MCF 10A (cell line): ENCODE data around the gene HIBCH. TPM values are rescaled to one million over a fixed set of nuclear protein-coding genes. Genes with fewer than 3 reads are reported as not detected.

Experiments used
- BruUV-seq: library from RNA; stranded (reverse); fragments of 400-500 nt; replicated peaks from 2 replicates; lab custom pipeline; 2021; lab: Mats Ljungman, UMichigan
- CTCF ChIA-PET: fragments of 300-600 bp; sonication (Branson Sonifier 250); formaldehyde crosslinking; extraction: SDS; loops from one replicate; lab custom pipeline; 2021; ENCODE audit warnings: antibody characterized with exemption, inconsistent platforms; lab: Yijun Ruan, JAX
- POLR2A ChIA-PET: fragments of 300-600, 350-650 bp; sonication (Branson Sonifier 250); formaldehyde crosslinking; extraction: SDS; loops from one replicate; lab custom pipeline; 2020; ENCODE audit warnings: antibody characterized with exemption, inconsistent platforms; lab: Yijun Ruan, JAX
- DNase-seq: peaks from one replicate; pipeline ENCODE4 v3.0.0-alpha.2; 2018; ENCODE audit not compliant: unreplicated experiment
- H3K27ac Mint-ChIP-seq: one replicate; pipeline ENCODE4 v1.8.0; 2022; ENCODE audit warnings: mild to moderate bottlenecking, low read depth, mixed read lengths; ENCODE audit not compliant: unreplicated experiment
- H3K27me3 Mint-ChIP-seq: one replicate; pipeline ENCODE4 v1.8.0; 2022; ENCODE audit warnings: mixed read lengths; ENCODE audit not compliant: insufficient read depth, unreplicated experiment
- H3K36me3 Mint-ChIP-seq: one replicate; pipeline ENCODE4 v1.8.0; 2022; ENCODE audit warnings: mild to moderate bottlenecking, moderate library complexity, mixed read lengths; ENCODE audit not compliant: insufficient read depth, unreplicated experiment
- H3K4me1 Mint-ChIP-seq: one replicate; pipeline ENCODE4 v1.8.0; 2022; ENCODE audit warnings: mixed read lengths; ENCODE audit not compliant: insufficient read depth, unreplicated experiment
- H3K4me3 Mint-ChIP-seq: one replicate; pipeline ENCODE4 v1.8.0; 2022; ENCODE audit warnings: mild to moderate bottlenecking, moderate library complexity, mixed read lengths; ENCODE audit not compliant: unreplicated experiment
- H3K9me3 Mint-ChIP-seq: one replicate; pipeline ENCODE4 v1.8.0; 2022; ENCODE audit warnings: mixed read lengths; ENCODE audit not compliant: unreplicated experiment
- intact Hi-C: fragments of 100-400 bp; cut with micrococcal nuclease; formaldehyde crosslinking; loops from 2 replicates; pipeline ENCODE4 v1.14.1; 2022
- total RNA-seq: library from RNA; stranded (reverse); gene quantifications from 2 replicates; pipeline ENCODE4 v1.2.3, GENCODE V29; 2022
- TF ChIP-seq, protein P1 (sequence below): fragments of 200-600 bp; IDR thresholded peaks from one replicate; pipeline ENCODE4 v1.8.0; 2022; ENCODE audit warnings: antibody characterized with exemption, mild to moderate bottlenecking; ENCODE audit not compliant: unreplicated experiment

HIBCH gene
- total RNA-seq, 1 experiment from 2014 or later, result 14.7 TPM

DNA sequence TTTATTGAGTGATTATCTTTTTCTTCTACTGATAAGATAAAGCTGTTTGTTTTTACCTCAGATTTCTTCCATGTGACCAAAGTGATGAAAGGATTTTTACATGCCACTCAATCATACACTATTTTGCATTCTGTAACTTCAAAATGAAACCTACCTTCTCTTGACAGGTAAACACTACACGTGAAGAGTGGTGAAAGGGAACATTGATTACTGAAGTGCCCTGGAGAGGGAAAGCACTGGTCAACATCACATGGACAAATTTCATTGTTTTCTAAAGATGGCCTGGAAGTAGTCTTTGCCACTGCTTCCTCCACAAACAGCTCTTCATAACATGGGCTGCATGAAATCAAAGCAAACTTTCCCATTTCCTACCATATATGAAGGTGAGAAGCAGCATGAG is 120.1 kb downstream of the HIBCH start:
- H3K27me3 Mint-ChIP-seq, result no peaks in the 10 kb centered on the region
- intact Hi-C loops, result no loop called here
- H3K36me3 Mint-ChIP-seq, result peaks cover 7% of the 10 kb centered on the region
- ChIA-PET POLR2A (no interaction called here), CTCF (interaction anchor here (0.8 kb wide), 1 partner anchor 9 kb away, joined by 3 read pairs; no protein-coding TSS in a partner anchor)
- no peak for DNase-seq
- TF ChIP-seq, protein P1, sequence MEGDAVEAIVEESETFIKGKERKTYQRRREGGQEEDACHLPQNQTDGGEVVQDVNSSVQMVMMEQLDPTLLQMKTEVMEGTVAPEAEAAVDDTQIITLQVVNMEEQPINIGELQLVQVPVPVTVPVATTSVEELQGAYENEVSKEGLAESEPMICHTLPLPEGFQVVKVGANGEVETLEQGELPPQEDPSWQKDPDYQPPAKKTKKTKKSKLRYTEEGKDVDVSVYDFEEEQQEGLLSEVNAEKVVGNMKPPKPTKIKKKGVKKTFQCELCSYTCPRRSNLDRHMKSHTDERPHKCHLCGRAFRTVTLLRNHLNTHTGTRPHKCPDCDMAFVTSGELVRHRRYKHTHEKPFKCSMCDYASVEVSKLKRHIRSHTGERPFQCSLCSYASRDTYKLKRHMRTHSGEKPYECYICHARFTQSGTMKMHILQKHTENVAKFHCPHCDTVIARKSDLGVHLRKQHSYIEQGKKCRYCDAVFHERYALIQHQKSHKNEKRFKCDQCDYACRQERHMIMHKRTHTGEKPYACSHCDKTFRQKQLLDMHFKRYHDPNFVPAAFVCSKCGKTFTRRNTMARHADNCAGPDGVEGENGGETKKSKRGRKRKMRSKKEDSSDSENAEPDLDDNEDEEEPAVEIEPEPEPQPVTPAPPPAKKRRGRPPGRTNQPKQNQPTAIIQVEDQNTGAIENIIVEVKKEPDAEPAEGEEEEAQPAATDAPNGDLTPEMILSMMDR, result no peak
- no peak overlapping the region for H3K27ac Mint-ChIP-seq
- no peaks in the 10 kb centered on the region for H3K9me3 Mint-ChIP-seq
- no peak overlapping the region for H3K4me3 Mint-ChIP-seq
- BruUV-seq, result no TSS peak
- H3K4me1 Mint-ChIP-seq, result no peaks in the 10 kb centered on the region

DNA sequence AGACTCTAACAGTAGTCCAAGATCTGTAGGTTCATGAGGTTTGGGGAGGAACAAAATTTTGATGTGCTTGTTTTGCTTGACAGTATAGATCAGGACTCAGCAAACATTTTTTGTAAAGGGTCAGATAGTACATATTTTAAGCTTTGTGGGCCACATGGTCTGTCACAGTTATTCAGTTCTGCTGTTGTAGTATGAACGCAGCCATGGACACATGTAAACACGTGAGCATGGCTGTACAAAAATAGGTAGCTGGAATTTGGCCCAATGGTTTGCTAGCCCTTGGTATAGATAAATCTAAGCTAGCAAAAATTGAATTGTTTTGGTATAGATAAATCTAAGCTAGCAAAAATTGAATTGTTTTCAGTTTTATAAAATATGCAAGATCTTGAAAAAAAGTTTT is 120.5 kb downstream of the HIBCH start:
- DNase-seq, result no peak
- H3K27me3 Mint-ChIP-seq, result no peaks in the 10 kb centered on the region
- intact Hi-C loops, result no loop called here
- POLR2A ChIA-PET, result no interaction called here
- TF ChIP-seq, protein P1, result no peak
- H3K4me1 Mint-ChIP-seq, result no peaks in the 10 kb centered on the region
- no peaks in the 10 kb centered on the region for H3K9me3 Mint-ChIP-seq
- BruUV-seq, result no TSS peak
- H3K27ac Mint-ChIP-seq, result no peak overlapping the region
- CTCF ChIA-PET, result interaction anchor here (0.8 kb wide), 1 partner anchor 8 kb away, joined by 3 read pairs; no protein-coding TSS in a partner anchor
- no peak overlapping the region for H3K4me3 Mint-ChIP-seq
- H3K36me3 Mint-ChIP-seq, result peaks cover 7% of the 10 kb centered on the region

DNA sequence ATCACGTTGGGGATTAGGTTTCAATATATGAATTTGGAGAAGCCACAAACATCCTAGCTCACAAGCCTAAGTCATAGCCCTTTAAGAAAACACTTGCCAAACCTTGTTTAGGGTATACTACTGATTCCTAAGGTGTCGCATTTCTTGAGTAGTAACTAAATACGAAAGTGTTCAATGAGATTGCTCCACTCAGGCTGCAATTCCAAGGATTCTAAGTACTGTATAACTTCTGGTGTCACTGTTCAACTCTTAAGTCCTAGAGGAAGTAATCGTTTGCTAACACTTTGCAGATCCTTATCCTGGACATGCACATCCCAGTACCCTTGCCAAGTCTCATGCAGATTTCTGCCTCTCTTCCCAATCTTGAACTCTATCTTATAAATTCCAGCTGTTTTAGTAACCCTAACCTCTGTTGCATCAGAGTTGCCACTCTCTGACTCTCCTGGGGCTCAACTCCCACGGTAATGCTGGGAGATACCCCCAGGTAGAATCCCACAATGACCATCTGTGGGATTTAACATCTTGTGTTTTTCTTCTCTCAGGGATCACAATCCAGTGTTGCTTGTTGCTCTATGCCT is 122.4 kb downstream of the HIBCH start:
- POLR2A ChIA-PET, result no interaction called here
- Mint-ChIP-seq H3K27me3 (no peaks in the 10 kb centered on the region), H3K9me3 (no peaks in the 10 kb centered on the region), H3K36me3 (peaks cover 7% of the 10 kb centered on the region), H3K4me3 (no peak overlapping the region), H3K4me1 (no peaks in the 10 kb centered on the region), H3K27ac (no peak overlapping the region)
- CTCF ChIA-PET, result no interaction called here
- BruUV-seq, result no TSS peak
- no peak for DNase-seq
- TF ChIP-seq, protein P1, result no peak
- intact Hi-C loops, result no loop called here

DNA sequence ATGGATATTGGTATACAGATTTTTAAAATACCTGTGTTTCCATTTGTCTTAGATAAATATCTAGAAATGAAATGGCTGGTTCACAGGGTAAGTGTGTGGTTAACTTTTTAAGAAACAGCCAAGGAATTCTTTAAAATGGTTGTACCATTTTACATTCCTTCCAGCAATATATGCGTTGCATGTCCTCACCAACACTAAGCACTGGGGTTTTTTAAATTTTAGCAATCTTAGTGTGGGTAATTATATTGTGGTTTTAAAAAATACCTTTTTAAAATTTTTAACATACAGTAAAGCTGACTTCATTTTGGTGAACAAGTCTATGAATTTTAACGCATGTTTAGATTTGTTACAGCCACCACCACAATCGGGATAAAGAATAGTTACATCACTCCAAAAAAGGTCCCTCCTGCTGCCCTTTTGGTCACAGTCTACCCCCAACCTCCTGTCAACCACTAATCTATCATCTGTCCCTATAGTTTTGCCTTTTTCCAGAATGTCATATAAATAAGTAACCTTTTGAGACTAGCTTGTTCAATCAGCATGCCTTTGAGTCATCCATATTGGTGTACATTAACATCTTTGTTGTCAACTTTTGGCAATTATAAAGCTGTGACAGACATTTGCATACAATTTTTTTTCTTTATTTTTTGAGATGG is 129.0 kb downstream of the HIBCH start:
- Mint-ChIP-seq H3K4me3 (no peak overlapping the region), H3K27ac (no peak overlapping the region), H3K4me1 (no peaks in the 10 kb centered on the region), H3K36me3 (no peaks in the 10 kb centered on the region), H3K9me3 (no peaks in the 10 kb centered on the region), H3K27me3 (no peaks in the 10 kb centered on the region)
- no TSS peak for BruUV-seq
- TF ChIP-seq, protein P1, result no peak
- no peak for DNase-seq
- CTCF ChIA-PET, result interaction anchor here (0.6 to 0.9 kb wide), 2 partner anchors 9 to 82 kb away, joined by 3 read pairs; no protein-coding TSS in a partner anchor
- intact Hi-C loops, result no loop called here
- POLR2A ChIA-PET, result no interaction called here
